MCF 10A (cell line): ENCODE measurements around the gene SPRR1A. TPM values are rescaled to one million over a fixed set of nuclear protein-coding genes. Genes with fewer than 3 reads are reported as not detected.

Experiments
- total RNA-seq: library from RNA; stranded (reverse); gene quantifications from 2 replicates; pipeline ENCODE4 v1.2.3, GENCODE V29; 2022

SPRR1A gene
- total RNA-seq, 1 experiment from 2014 or later = not detected

Other genes starting within 250 kb of the SPRR1A start
- gene KPRP, start 226.1 kb upstream of the SPRR1A start, total RNA-seq = 0.12 and 0.25 TPM in 2 replicates
- not detected in 2 replicates for gene LCE1F, start 208.9 kb upstream of the SPRR1A start, total RNA-seq
- gene LCE1E, start 197.8 kb upstream of the SPRR1A start, total RNA-seq = 1.3 and 1.9 TPM in 2 replicates
- not detected in 2 replicates for gene LCE1D, start 187.4 kb upstream of the SPRR1A start, total RNA-seq
- 1.4 and 1.9 TPM in 2 replicates for gene LCE1C, start 177.4 kb upstream of the SPRR1A start, total RNA-seq
- 1.3 and 2.0 TPM in 2 replicates for gene LCE1B, start 172.1 kb upstream of the SPRR1A start, total RNA-seq
- not detected in 2 replicates for gene LCE1A, start 156.6 kb upstream of the SPRR1A start, total RNA-seq
- gene LCE6A, start 141.2 kb upstream of the SPRR1A start, total RNA-seq = not detected in 2 replicates
- gene LCE7A, start 124.1 kb upstream of the SPRR1A start, total RNA-seq = not detected in 2 replicates
- not detected in 2 replicates for gene SMCP, start 105.8 kb upstream of the SPRR1A start, total RNA-seq
- 0.33 and 0.56 TPM in 2 replicates for gene IVL, start 75.5 kb upstream of the SPRR1A start, total RNA-seq
- not detected in 2 replicates for gene SPRR5, start 36.9 kb upstream of the SPRR1A start, total RNA-seq
- gene SPRR4, start 13.4 kb upstream of the SPRR1A start, total RNA-seq = not detected in 2 replicates
- not detected in 2 replicates for gene SPRR3, start 17.7 kb downstream of the SPRR1A start, total RNA-seq
- 3.5 and 4.0 TPM in 2 replicates for gene SPRR1B, start 47.1 kb downstream of the SPRR1A start, total RNA-seq
- gene SPRR2D, start 57.0 kb downstream of the SPRR1A start, total RNA-seq = 430 and 1,071 TPM in 2 replicates
- gene SPRR2A, start 73.4 kb downstream of the SPRR1A start, total RNA-seq = 7.0 and 15.0 TPM in 2 replicates
- gene SPRR2B, start 87.5 kb downstream of the SPRR1A start, total RNA-seq = not detected in 2 replicates
- gene SPRR2E, start 110.4 kb downstream of the SPRR1A start, total RNA-seq = not detected in 2 replicates
- gene SPRR2F, start 129.4 kb downstream of the SPRR1A start, total RNA-seq = not detected in 2 replicates
- gene SPRR2G, start 166.8 kb downstream of the SPRR1A start, total RNA-seq = not detected in 2 replicates
- gene LELP1, start 219.3 kb downstream of the SPRR1A start, total RNA-seq = not detected in 2 replicates
- gene PRR9, start 233.5 kb downstream of the SPRR1A start, total RNA-seq = not detected in 2 replicates